ENCODE results near the gene LRMDA.

Gene LRMDA

GRCh38 chr10:75552171-75552570 is 120.7 kb downstream of the LRMDA start:
- TF ChIP-seq CTCF (IDR thresholded peaks at IDR 0.05; ENCODE audit: insufficient read depth, low read depth, low read length, missing control alignments): no peak
- no peak for DNase-seq (ENCODE audit: low read depth)
- H3K4me3 ChIP-seq (ENCODE audit: low read depth, low read length): no peak overlapping the region

- no peak for DNase-seq (ENCODE audit: low read depth)
- H3K4me3 ChIP-seq (ENCODE audit: low read depth, low read length): no peak overlapping the region
- no peak for TF ChIP-seq CTCF (IDR thresholded peaks at IDR 0.05; ENCODE audit: insufficient read depth, low read depth, low read length, missing control alignments)
These were observed 122.1 kb downstream of the LRMDA start for GRCh38 chr10:75553550-75553949.

- TF ChIP-seq CTCF (IDR thresholded peaks at IDR 0.05; ENCODE audit: insufficient read depth, low read depth, low read length, missing control alignments): no peak
- DNase-seq (ENCODE audit: low read depth): no peak
- H3K4me3 ChIP-seq (ENCODE audit: low read depth, low read length): no peak overlapping the region
These were observed 123.9 kb downstream of the LRMDA start for GRCh38 chr10:75555323-75555722.

GRCh38 chr10:75556320-75556719 is 124.9 kb downstream of the LRMDA start:
- TF ChIP-seq CTCF (IDR thresholded peaks at IDR 0.05; ENCODE audit: insufficient read depth, low read depth, low read length, missing control alignments): no peak
- DNase-seq (ENCODE audit: low read depth): no peak
- no peak overlapping the region for H3K4me3 ChIP-seq (ENCODE audit: low read depth, low read length)

- TF ChIP-seq CTCF (IDR thresholded peaks at IDR 0.05; ENCODE audit: insufficient read depth, low read depth, low read length, missing control alignments): no peak
- peak; percentile 38 for DNase-seq (ENCODE audit: low read depth)
These were observed 134.1 kb downstream of the LRMDA start for GRCh38 chr10:75565286-75566251.

GRCh38 chr10:75568450-75569130 is 137.2 kb downstream of the LRMDA start:
- peak; percentile 6 for DNase-seq (ENCODE audit: low read depth)
- no peak for TF ChIP-seq CTCF (IDR thresholded peaks at IDR 0.05; ENCODE audit: insufficient read depth, low read depth, low read length, missing control alignments)
- no peak overlapping the region for H3K4me3 ChIP-seq (ENCODE audit: low read depth, low read length)

More at GRCh38 chr10:75565286-75566251, 134.1 kb downstream of the LRMDA start:
- no peak overlapping the region for H3K4me3 ChIP-seq (ENCODE audit: low read depth, low read length)
